GM12865 (cell line): ENCODE data around the gene PUM1.

Experiments used
- DNase-seq: peaks from one replicate; pipeline ENCODE4 v3.0.0; 2010; ENCODE audit warnings: low read depth
- H3K4me3 ChIP-seq: 2 replicates; pipeline ENCODE4 v1.5.1; 2011; ENCODE audit warnings: mild to moderate bottlenecking, low read depth, low read length, control low read depth
- TF ChIP-seq, protein P1 (sequence below): IDR thresholded peaks from 2 replicates; pipeline ENCODE4 v1.5.1; 2011; ENCODE audit warnings: low read length, control low read depth, low read depth, inconsistent platforms; ENCODE audit not compliant: insufficient read depth; ENCODE audit errors: missing control alignments

The PUM1 gene

DNA sequence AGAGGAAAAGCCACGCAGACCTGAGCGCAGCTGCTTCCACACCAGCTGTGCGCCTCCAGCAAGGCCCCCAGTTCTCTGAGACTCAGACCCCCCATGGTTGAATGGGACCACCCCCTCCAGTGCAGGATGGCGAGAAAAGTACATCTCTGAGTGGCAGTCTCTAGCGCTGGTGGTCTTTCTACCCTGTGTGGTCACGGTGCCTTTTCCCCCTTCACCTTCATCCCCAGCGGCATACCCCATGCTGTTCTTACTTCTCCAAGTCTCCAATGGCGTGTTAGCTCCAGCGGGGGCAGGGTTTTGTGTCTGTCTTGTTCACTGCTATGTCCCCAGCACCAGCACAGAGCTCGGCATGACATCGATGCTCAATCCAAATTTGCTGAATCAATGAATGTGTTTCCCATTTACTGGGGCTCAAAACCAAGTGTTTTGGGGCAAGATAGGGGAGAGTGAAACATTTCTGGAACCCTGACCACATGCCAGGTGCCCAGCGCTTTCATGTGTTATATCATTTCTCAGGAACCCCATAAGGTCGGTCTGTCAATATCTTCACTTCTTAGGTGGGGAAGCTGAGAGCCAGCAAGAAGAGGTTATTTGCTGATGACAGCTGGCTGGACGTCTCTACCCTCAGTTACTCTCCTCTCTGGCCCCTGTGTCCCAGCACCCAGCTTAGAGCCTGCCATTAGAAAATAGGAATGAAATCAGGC, 156.0 kb downstream of the PUM1 start:
- no peak for DNase-seq
- no peak overlapping the region for H3K4me3 ChIP-seq
- TF ChIP-seq, protein P1, sequence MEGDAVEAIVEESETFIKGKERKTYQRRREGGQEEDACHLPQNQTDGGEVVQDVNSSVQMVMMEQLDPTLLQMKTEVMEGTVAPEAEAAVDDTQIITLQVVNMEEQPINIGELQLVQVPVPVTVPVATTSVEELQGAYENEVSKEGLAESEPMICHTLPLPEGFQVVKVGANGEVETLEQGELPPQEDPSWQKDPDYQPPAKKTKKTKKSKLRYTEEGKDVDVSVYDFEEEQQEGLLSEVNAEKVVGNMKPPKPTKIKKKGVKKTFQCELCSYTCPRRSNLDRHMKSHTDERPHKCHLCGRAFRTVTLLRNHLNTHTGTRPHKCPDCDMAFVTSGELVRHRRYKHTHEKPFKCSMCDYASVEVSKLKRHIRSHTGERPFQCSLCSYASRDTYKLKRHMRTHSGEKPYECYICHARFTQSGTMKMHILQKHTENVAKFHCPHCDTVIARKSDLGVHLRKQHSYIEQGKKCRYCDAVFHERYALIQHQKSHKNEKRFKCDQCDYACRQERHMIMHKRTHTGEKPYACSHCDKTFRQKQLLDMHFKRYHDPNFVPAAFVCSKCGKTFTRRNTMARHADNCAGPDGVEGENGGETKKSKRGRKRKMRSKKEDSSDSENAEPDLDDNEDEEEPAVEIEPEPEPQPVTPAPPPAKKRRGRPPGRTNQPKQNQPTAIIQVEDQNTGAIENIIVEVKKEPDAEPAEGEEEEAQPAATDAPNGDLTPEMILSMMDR, result no peak

DNA sequence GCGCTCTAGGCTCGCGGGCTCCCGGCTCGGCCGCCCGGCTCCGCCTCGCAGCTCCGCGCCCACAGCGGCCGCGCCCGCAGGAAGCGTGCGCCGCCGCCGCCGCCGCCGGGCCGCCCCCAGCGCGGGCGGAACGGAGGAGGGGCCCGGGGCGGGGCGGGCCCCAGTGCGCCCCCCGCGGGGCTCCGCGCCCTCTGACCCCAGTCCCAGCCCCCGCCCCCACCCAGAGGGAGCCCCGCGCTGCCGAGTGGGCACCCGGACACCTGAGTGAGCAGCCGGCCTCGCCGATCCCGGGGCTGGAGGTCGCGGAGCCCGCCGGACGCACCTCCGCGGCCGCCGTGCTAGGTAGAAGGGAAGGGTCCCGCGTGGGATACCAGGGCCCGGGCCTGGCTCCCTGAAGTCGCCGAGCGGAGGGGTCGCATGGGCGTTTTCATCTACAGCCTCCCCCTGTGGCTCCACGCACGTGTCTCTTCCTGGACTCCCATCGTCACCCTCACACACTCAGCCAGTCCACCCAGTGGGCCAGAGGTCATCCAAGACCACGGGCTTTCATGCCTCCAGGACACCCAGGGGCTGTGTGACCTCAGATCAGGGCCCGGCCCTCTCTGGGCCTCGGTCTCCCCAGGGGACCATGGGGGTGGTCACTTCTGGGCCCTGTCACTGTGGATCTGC, 156.7 kb downstream of the PUM1 start, which contains the start of gene SDC3:
TSS of gene SDC3 (minus strand) at position 63 of the 669 bp plus-strand sequence. CDS start 172 bp downstream, outside the sequence.
- DNase-seq, result no peak
- TF ChIP-seq, protein P1, result no peak
- no peak within 1 kb of the TSS for H3K4me3 ChIP-seq

DNA sequence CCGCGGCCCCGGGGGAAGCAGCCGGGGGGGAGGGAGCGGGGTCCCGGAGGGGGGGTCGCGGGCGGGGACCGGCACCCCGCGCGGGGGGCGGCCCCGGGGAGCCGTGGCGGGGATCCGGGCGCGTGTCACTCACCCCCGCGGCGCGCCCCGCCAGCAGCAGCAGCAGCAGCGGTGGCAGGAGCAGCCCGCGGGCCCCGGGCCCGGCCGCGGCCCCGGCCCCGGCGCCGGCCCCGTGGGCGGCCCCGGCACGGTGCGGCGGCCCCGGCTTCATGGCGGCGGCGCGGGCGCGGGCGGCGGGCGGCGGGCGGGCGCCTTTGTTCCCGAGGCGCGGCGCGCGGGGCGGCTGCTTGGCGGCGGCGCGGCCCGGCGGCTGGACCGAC, 157.2 kb downstream of the PUM1 start:
- TF ChIP-seq, protein P1, result no peak
- H3K4me3 ChIP-seq, result no peak overlapping the region
- no peak for DNase-seq

DNA sequence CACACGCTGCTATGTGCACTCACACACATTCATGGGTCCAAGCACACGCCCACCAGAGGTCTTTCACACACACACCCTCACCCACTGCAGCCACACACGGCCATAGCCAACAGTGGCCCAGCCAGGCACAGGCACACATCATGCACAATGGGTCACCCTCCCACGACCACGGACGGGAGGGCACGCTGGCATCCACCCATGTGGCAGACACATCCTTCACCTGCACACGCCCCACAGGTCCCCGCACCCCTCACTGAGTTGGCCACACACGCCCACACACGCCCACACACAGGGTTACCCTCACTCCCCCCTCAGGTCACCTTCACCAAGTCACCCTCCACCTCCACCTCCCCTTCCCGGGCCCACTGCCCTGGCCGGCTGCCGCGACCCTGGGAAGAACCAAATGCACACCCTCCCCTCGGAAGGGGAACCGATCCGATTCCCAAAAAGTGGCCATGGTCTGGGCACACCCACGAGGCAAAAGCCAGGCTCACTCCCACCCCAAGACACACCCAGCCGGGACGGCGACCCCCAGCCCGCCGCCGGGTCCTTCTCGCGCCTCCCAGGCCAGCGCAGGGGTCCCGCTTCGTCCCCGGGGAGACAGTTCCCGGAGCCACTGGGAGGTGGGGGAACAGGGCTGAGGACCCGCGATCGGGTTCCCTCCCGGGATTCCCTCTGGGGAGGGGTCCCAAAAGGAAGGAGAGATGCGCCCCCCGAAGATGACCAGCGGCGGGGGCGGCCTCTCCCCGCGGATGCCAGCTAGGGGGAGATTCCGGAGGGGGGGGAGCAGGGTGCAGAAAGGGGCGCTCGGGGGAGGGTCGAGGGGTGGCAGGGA, 157.8 kb downstream of the PUM1 start:
- DNase-seq, result no peak
- no peak overlapping the region for H3K4me3 ChIP-seq
- TF ChIP-seq, protein P1, result no peak

DNA sequence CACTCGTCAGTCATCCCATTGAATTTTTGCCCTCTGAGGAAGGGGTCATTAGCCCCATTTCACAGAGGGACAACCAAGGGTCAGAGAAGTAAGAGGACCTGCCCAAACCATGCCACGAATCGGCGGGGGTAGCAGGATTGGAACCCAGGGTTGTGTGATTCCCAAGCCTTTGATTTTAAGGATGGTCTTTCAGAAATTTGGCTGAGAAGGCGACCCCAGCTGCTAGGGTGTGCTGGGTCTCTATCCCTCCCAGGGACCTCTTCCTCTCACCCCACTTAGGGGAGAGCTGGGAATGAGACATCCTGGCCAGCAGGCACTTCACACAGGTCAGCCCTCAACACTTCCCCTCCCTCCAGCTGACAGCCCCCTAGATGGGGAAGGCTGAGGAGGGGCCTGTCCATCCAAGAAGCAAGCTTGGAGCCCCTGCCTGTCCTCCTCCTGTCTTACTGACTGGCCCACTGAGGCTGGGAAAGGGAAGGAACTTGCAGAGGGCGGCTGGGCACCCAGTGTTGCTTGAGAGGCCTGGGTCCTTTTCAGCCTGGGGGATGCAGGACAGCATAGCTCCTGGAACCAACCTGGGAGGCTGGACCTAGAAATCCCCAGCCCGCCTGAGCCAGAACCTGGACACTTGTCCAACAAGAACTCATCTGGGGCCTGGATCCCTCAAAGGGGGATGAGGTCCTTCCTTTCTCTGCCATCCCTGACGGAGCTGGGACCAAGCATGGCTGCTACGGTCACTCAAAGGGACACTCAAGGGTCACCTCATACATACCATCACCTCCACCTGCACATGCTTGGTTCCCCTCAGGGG, 158.7 kb downstream of the PUM1 start:
- no peak overlapping the region for H3K4me3 ChIP-seq
- TF ChIP-seq, protein P1, result no peak
- no peak for DNase-seq

DNA sequence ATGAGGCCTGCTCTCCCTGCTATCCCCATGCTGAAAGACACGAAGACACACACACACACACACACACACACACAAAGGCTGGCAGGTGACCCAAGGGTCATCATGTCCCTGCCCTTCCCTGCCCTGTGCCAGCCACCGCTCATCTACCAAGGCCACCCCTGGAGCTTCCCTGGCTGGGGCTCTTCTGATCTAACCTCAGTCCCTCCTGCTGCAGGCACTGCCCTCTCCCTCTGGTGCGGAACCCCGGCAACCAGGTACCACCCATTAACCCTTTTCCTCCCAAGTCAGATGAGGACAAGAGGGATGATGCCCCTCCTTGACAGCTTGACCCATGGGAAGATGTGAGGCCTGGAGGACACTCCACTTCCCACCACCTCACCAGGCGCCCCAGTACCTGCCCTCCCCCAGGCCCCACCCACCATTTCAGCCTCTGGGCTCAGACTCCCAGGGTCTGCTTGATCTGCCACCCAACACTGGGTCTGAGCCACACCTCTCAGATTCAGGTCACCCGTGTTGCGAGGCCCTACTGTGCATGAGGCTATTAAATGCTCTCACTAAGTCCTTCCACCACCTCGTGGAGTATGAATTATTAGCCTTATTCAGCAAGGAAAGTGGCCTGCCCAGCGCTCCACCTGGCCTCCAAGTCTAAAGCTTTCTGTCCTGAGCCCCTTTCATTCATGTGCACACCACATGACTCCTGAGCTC, 159.4 kb downstream of the PUM1 start:
- TF ChIP-seq, protein P1, result no peak
- H3K4me3 ChIP-seq, result no peak overlapping the region
- DNase-seq, result no peak
